Thyroid gland (tissue), 4 donors: ENCODE data around the gene CHMP1A. TPM values are rescaled to one million over a fixed set of nuclear protein-coding genes. Genes with fewer than 3 reads are reported as not detected.
A peak's percentile ranks its signal among the peaks of the same experiment; 100 is the strongest.
"Not testable (repeated sequence)": the region's sequence is repeated elsewhere in the genome, so short reads cannot be mapped to it uniquely, and the experiment has no call there.

Source experiments
- DNase-seq, 2 donors: peaks; one replicate each; pipeline ENCODE4 v3.0.0-alpha.2; 2019
- H3K27ac ChIP-seq, 3 donors: fragments of 200-600 bp; sonication (generic); 1 replicate in 2 of 3; 2 replicates in 1 of 3; pipeline ENCODE4 v1.5.1; 2016 to 2019; ENCODE audit warnings: mild to moderate bottlenecking in 1 of 3, moderate library complexity in 1 of 3
- H3K27me3 ChIP-seq: fragments of 200-600 bp; sonication (generic); one replicate; pipeline ENCODE4 v1.5.1; 2019
- H3K36me3 ChIP-seq, 2 donors: fragments of 200-600 bp; sonication (generic); one replicate each; pipeline ENCODE4 v1.5.1; 2016 to 2019
- H3K4me1 ChIP-seq, 2 donors: fragments of 200-600 bp; sonication (generic); one replicate each; pipeline ENCODE4 v1.5.1; 2017 to 2019
- H3K4me3 ChIP-seq, 3 donors: fragments of 200-600 bp; sonication (generic); replicated peaks in 1 of 3; 1 replicate in 2 of 3; 2 replicates in 1 of 3; pipeline ENCODE4 v1.5.1; 2016; ENCODE audit warnings: mild to moderate bottlenecking in 1 of 3
- H3K9me3 ChIP-seq: fragments of 200-600 bp; sonication (generic); one replicate; pipeline ENCODE4 v1.5.1; 2017
- POLR2A ChIP-seq, 2 donors: fragments of 450-650 bp; IDR thresholded peaks; one replicate each; pipeline ENCODE4 v1.6.1; 2017; ENCODE audit warnings: antibody characterized with exemption in 2 of 2, mild to moderate bottlenecking in 2 of 2, moderate library complexity in 1 of 2
- WGBS, 2 donors: methylation state at CpG; one replicate each; pipeline ENCODE4 v1.1.5; 2017; 5-methylcytosine and 5-hydroxymethylcytosine counted together
- intact Hi-C: fragments of 100-400 bp; cut with DNase I; formaldehyde crosslinking; loops from one replicate; pipeline ENCODE4 v1.15.1; 2023
- total RNA-seq, 4 donors: library from RNA; depleted of rRNA; stranded (reverse); fragments of >200 nt; gene quantifications; one replicate each; pipeline ENCODE4 v1.2.3, GENCODE V29; 2016
- TF ChIP-seq, protein P1 (sequence below), 6 experiments: fragments of 200-600 bp in 3 of 6; fragments of 450-650 bp in 3 of 6; sonication (generic) in 3 of 6; IDR thresholded peaks; one replicate each; pipeline ENCODE4 v1.5.1; 2016 to 2019; ENCODE audit warnings: antibody characterized with exemption in 6 of 6, mild to moderate bottlenecking in 2 of 6, inconsistent platforms in 1 of 6, moderate library complexity in 1 of 6

The CHMP1A gene
- total RNA-seq, 4 donors from 2014 or later: 66.8 to 95.1 (median 76.0) TPM

DNA sequence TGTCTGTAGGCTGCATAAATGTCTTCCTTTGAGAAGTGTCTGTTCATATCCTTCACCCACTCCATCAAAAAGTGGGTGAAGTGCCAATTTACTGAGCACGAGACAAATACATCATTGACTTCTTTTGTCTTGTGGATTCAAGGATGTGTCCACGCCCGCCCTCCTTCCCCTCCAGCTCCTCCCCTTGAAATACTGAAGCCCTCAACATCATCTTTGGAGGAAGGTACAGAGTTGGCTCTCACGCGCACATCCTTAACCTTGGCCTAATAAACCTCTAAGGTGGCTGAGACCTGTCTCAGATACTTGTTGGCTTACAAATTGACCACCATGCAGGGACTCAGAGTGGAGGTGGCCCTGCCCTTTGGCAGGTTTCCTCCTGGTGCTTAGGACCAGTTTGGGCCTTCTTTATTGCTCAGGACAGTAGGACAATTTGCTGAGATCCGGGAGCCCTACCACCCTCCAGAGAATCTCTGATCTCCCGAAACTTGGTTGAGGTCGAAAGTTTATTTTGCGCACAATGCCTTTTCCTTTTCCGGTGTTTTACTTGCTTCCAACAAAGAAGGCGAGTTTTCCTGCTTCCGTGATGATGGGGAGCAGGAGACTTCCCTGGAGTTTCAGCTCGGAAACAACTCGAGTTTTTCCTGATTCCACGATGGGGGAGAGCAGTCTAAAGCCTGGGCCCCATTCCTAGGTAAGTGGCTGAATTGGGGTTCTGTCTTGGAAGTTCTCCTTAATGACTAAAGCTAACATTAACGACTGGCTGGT is 14.9 kb upstream of the CHMP1A start:
- intact Hi-C loops: no loop called here
- Histone ChIP-seq H3K4me1 (peaks cover 4 to 7% of the 10 kb centered on the region in 2 donors), H3K27ac (peak overlapping the region in 1 of 3 donors; percentile 28), H3K36me3 (no peaks in the 10 kb centered on the region), H3K4me3 (no peak overlapping the region), H3K9me3 (no peaks in the 10 kb centered on the region), H3K27me3 (no peaks in the 10 kb centered on the region)
- DNase-seq: no peak
- no peak for TF ChIP-seq POLR2A (IDR thresholded peaks at IDR 0.05)
- TF ChIP-seq, protein P1, sequence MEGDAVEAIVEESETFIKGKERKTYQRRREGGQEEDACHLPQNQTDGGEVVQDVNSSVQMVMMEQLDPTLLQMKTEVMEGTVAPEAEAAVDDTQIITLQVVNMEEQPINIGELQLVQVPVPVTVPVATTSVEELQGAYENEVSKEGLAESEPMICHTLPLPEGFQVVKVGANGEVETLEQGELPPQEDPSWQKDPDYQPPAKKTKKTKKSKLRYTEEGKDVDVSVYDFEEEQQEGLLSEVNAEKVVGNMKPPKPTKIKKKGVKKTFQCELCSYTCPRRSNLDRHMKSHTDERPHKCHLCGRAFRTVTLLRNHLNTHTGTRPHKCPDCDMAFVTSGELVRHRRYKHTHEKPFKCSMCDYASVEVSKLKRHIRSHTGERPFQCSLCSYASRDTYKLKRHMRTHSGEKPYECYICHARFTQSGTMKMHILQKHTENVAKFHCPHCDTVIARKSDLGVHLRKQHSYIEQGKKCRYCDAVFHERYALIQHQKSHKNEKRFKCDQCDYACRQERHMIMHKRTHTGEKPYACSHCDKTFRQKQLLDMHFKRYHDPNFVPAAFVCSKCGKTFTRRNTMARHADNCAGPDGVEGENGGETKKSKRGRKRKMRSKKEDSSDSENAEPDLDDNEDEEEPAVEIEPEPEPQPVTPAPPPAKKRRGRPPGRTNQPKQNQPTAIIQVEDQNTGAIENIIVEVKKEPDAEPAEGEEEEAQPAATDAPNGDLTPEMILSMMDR (IDR thresholded peaks at IDR 0.05): no peak
- WGBS, 2 donors: 82 to 92% methylated on average over 16 of the region's 16 CpGs

DNA sequence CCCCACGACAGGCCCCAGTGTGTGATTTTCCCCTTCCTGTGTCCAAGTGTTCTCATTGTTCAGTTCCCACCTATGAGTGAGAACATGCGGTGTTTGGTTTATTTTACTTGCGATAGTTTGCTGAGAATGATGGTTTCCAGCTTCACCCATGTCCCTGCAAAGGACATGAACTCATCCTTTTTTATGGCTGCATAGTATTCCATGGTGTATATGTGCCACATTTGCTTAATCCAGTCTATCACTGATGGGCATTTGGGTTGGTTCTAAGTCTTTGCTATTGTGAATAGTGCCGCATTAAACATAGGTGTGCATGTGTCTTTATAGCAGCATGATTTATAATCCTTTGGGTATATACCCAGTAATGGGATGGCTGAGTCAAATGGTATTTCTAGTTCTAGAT is 14.1 kb upstream of the CHMP1A start:
- intact Hi-C loops: not testable (repeated sequence)

DNA sequence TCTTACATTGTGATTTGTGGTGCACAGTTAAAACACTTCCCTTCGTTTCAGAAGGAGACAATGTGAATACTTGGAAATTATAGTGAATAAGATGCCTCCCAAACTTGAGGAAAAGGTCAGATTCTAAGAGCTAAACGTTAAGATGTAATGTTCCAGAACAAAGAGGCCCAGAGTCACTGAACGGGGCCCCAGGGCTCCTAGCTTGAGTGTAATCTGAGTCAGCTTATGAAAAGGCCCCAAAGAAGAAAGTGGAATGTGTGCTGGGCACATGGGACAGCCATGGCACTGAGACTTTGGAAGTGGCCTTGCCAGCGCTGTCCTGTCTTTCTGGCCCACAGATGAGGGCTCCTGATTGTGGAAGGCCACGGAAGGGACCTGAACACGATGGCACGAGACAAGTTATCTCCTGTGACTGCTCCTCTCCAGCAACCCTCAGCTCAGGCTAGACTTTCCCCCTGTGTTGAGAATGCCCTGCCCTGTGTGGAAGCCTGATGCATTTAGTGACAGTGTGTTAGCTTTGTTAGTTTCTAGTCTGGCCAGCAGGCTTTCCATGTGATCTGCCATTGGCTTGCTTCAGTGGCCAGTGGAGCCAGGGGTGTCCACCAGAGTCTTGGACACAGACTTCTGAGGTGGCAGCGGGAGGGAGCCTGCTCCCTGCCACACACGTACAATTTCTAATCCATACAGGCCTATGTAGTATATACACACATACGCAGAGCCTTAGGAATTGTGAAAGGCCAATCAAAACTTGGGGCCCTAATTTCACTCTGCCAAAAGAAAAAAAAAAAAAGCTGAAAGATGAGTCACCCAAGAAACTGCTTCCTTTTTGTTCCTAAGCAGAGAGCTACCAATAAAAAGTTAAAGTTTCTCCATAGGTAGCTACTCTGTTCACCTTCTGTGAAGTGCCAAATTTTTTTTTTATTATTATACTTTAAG is 13.3 kb upstream of the CHMP1A start:
- H3K27me3 ChIP-seq: no peaks in the 10 kb centered on the region
- H3K36me3 ChIP-seq: no peaks in the 10 kb centered on the region
- intact Hi-C loops: no loop called here
- H3K27ac ChIP-seq: no peak overlapping the region
- H3K4me1 ChIP-seq: peaks cover 4 to 7% of the 10 kb centered on the region in 2 donors
- DNase-seq: no peak
- TF ChIP-seq, protein P1 (IDR thresholded peaks at IDR 0.05): no peak
- no peak for TF ChIP-seq POLR2A (IDR thresholded peaks at IDR 0.05)
- no peak overlapping the region for H3K4me3 ChIP-seq
- H3K9me3 ChIP-seq: no peaks in the 10 kb centered on the region
- whole genome bisulfite sequencing, 2 donors: 81 to 88% methylated on average over 9 to 10 of the region's 10 CpGs

More for the DNA sequence above, 14.1 kb upstream of the CHMP1A start:
- not testable (repeated sequence) for H3K4me3 ChIP-seq, H3K4me1 ChIP-seq, H3K9me3 ChIP-seq, H3K27ac ChIP-seq, DNase-seq, H3K27me3 ChIP-seq, H3K36me3 ChIP-seq
- WGBS, 2 donors: 93 to 100% methylated on average over 4 of the region's 4 CpGs

DNA sequence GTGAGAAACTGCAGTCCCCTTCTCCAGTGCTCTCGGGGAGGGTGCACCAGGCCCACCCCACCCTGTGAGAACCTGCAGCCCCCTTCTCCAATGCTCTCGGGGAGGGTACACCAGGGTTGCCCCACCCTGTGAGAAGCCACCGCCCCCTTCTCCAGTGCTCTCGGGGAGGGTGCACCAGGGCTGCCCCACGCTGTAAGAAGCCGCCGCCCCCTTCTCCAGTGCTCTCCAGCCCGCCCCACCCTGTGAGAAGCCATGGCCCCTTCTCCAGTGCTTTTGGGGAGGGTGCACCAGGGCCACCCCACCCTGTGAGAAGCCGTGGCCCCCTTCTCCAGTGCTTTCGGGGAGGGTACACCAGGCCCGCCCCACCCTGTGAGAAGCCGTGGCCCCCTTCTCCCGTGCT is 12.2 kb upstream of the CHMP1A start:
- H3K9me3 ChIP-seq: no peaks in the 10 kb centered on the region
- 88 to 95% methylated on average over 9 to 11 of the region's 13 CpGs for WGBS, 2 donors
- no peaks in the 10 kb centered on the region for H3K27me3 ChIP-seq
- intact Hi-C loops: no loop called here
- DNase-seq: no peak
- H3K27ac ChIP-seq: no peak overlapping the region
- no peaks in the 10 kb centered on the region for H3K36me3 ChIP-seq
- no peak overlapping the region for H3K4me3 ChIP-seq
- TF ChIP-seq POLR2A (IDR thresholded peaks at IDR 0.05): no peak
- TF ChIP-seq, protein P1 (IDR thresholded peaks at IDR 0.05): no peak
- peaks cover 4 to 7% of the 10 kb centered on the region in 2 donors for H3K4me1 ChIP-seq

DNA sequence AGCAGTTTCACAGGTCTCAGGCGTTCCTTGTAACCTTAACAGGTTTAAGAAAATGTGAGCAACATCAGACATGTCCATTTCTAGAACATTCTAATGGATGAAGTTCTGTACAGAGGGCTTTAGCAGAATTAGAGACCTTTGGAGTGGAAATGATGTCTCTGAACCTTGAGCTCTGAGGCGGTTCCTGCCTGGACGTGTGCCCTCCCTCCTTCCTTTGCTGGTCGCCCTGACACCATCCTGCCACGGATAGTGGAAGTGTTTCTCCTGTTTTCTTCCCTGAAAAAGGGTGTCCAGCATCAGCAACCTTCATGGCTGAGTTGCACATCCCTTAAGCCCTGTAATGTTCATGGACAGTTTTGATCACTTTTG is 11.3 kb upstream of the CHMP1A start:
- intact Hi-C loops: no loop called here
- Histone ChIP-seq H3K27me3 (no peaks in the 10 kb centered on the region), H3K9me3 (no peaks in the 10 kb centered on the region), H3K4me1 (peaks cover 4 to 7% of the 10 kb centered on the region in 2 donors), H3K36me3 (no peaks in the 10 kb centered on the region), H3K27ac (peak overlapping the region; percentile 2 to 69 (median 66)), H3K4me3 (no peak overlapping the region)
- DNase-seq: no peak
- WGBS, 2 donors: 36 to 41% methylated on average over 5 of the region's 5 CpGs
- TF ChIP-seq, protein P1 (IDR thresholded peaks at IDR 0.05): no peak
- no peak for TF ChIP-seq POLR2A (IDR thresholded peaks at IDR 0.05)
